IPS DF 6.9 (cell line): ENCODE measurements around the gene MEF2A.

Experiments used
- DNase-seq: peaks from one replicate; pipeline ENCODE4 v3.0.0-alpha.2; 2013; ENCODE audit warnings: low read depth, low spot score
- H3K27ac ChIP-seq: one replicate; pipeline ENCODE4 v1.5.1; 2013; ENCODE audit warnings: low read length, control low read depth
- H3K27me3 ChIP-seq: 2 replicates; pipeline ENCODE4 v1.6.1; 2013; ENCODE audit warnings: mild to moderate bottlenecking, low read length; ENCODE audit not compliant: control insufficient read depth, insufficient read depth
- H3K36me3 ChIP-seq: 2 replicates; pipeline ENCODE4 v1.6.1; 2013; ENCODE audit warnings: low read length; ENCODE audit not compliant: control insufficient read depth, insufficient read depth
- H3K4me1 ChIP-seq: 2 replicates; pipeline ENCODE4 v1.6.1; 2013; ENCODE audit warnings: low read length; ENCODE audit not compliant: control insufficient read depth, insufficient read depth
- H3K4me3 ChIP-seq: 2 replicates; pipeline ENCODE4 v1.5.1; 2013; ENCODE audit warnings: mild to moderate bottlenecking, low read length
- H3K9me3 ChIP-seq: 2 replicates; pipeline ENCODE4 v1.6.1; 2013; ENCODE audit warnings: low read length, inconsistent platforms; ENCODE audit not compliant: control insufficient read depth, insufficient read depth
- WGBS: extraction: QIAGEN DNeasy Blood & Tissue Kit; methylation state at CpG from one replicate; pipeline ENCODE4 v1.1.7; 2013; ENCODE audit warnings: mixed read lengths, missing lambda C conversion rate; ENCODE audit not compliant: insufficient read length, insufficient coverage; 5-methylcytosine and 5-hydroxymethylcytosine counted together

The MEF2A gene

GRCh38 chr15:99605490-99605931 lies 39.7 kb downstream of the MEF2A start:
- H3K9me3 ChIP-seq, result no peaks in the 10 kb centered on the region
- H3K27me3 ChIP-seq, result no peaks in the 10 kb centered on the region
- no peaks in the 10 kb centered on the region for H3K4me1 ChIP-seq
- no peak for DNase-seq
- H3K36me3 ChIP-seq, result no peaks in the 10 kb centered on the region
- no peak overlapping the region for H3K4me3 ChIP-seq
- WGBS, result no CpG with 5 or more reads among the region's 6 CpGs
- no peak overlapping the region for H3K27ac ChIP-seq

GRCh38 chr15:99605990-99606389 lies 40.2 kb downstream of the MEF2A start:
- no peaks in the 10 kb centered on the region for H3K36me3 ChIP-seq
- no CpG with 5 or more reads among the region's 5 CpGs for WGBS
- H3K9me3 ChIP-seq, result no peaks in the 10 kb centered on the region
- no peaks in the 10 kb centered on the region for H3K4me1 ChIP-seq
- DNase-seq, result no peak
- no peak overlapping the region for H3K4me3 ChIP-seq
- H3K27me3 ChIP-seq, result no peaks in the 10 kb centered on the region
- H3K27ac ChIP-seq, result no peak overlapping the region

DNA sequence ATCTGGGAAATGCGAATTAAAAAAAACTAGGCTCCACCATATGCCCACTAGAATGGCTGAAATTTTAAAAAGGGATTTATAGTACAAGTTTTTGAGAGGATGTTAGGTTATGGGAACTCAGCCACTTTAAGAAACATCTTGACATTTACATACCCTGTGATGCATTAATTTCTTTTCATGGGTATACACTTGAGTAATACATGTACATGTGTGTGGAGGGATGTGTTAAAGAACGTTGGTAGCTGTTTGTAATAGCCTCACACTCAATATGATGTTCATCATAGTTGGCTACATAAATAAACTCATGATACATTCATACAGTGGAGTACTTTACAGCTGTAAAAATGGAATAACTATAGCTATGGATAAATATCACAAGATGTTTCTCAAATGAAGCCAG lies 40.9 kb downstream of the MEF2A start:
- H3K27me3 ChIP-seq, result no peaks in the 10 kb centered on the region
- H3K27ac ChIP-seq, result no peak overlapping the region
- no peak for DNase-seq
- WGBS, result no CpG with 5 or more reads among the region's 2 CpGs
- H3K4me1 ChIP-seq, result no peaks in the 10 kb centered on the region
- no peak overlapping the region for H3K4me3 ChIP-seq
- H3K36me3 ChIP-seq, result no peaks in the 10 kb centered on the region
- H3K9me3 ChIP-seq, result no peaks in the 10 kb centered on the region

DNA sequence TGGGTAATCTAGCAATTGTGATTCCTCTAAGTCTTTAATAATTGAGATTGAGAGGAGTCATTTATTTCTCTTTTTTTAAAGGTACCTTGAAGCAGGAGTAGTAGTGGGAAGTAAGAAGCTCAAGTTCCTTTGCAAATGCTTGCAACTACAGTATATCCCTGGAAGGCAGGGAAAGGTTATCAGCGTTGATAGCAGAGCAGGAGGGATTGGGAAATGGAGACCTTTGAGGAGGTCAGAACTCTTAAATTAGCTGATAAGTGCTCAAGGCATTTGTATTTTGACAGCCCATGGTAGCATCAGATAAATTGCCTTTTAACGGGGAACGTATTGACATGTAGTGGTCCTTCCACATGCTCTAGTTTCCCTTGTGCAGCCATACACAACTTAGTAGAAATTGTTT lies 47.7 kb downstream of the MEF2A start:
- Histone ChIP-seq H3K36me3 (no peaks in the 10 kb centered on the region), H3K4me1 (0 out of 2 replicates have a peak, but pooled peaks cover 1% of the 10 kb centered on the region), H3K27me3 (no peaks in the 10 kb centered on the region), H3K4me3 (no peak overlapping the region), H3K9me3 (no peaks in the 10 kb centered on the region), H3K27ac (no peak overlapping the region)
- DNase-seq, result no peak
- WGBS, result no CpG with 5 or more reads among the region's 3 CpGs

- H3K27ac ChIP-seq, result no peak overlapping the region
- no CpG with 5 or more reads among the region's 6 CpGs for WGBS
Observed at GRCh38 chr15:99613887-99614647, 48.3 kb downstream of the MEF2A start.

DNA sequence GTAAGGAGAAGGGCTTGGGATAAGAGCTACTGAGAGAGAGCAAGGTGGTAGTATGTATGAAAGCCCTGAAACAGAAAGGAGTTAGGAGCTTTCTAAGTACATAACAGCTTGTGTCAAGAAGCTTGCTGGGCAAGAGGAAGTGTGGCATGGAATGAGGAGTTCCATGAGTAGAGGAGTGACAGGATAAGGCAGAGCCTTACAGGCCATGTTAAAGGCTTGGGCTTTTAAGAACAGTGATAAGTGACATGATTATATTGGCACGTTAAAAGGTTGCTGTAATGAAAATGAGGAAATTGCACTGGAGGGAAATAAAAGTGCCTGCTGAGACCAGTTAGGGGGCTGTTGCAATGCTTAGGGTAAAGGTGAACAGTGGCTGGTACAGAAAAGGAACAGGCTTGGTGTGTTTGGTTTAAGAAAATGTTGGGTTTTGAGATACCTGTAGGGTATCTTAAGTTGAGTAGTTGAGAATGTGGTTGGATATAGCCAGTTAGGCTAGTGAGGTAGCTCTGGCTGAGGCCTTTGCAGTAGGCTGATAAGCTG lies 49.0 kb downstream of the MEF2A start:
- no peaks in the 10 kb centered on the region for H3K27me3 ChIP-seq
- peaks cover 4% of the 10 kb centered on the region; the same call in 1 of the 2 replicates for H3K4me1 ChIP-seq
- no peaks in the 10 kb centered on the region for H3K9me3 ChIP-seq
- no peak overlapping the region for H3K4me3 ChIP-seq
- H3K36me3 ChIP-seq, result no peaks in the 10 kb centered on the region
- no CpG with 5 or more reads among the region's 1 CpG for WGBS
- no peak overlapping the region for H3K27ac ChIP-seq
- no peak for DNase-seq

More at GRCh38 chr15:99613887-99614647, 48.3 kb downstream of the MEF2A start:
- Histone ChIP-seq H3K4me3 (no peak overlapping the region), H3K27me3 (no peaks in the 10 kb centered on the region), H3K4me1 (peaks cover 3% of the 10 kb centered on the region; the same call in 1 of the 2 replicates), H3K36me3 (no peaks in the 10 kb centered on the region), H3K9me3 (no peaks in the 10 kb centered on the region)
- DNase-seq, result no peak

DNA sequence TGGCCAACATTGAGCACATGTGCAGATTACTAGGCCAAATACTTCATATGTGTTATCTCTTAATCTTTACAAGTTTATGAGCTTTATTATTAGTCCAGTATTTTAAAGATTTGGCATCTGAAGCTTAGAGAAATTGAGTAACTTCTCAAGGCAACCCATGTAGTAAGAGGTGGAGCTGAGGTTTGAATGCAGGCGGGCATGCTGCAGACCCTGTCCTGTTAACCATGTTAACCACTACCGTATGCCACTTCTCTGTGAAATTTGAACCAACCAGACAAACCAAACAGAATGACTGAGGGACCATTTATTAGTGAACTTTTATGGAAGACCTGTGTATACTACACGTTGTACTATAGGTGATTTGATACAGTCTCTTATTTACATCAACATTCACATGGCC lies 49.7 kb downstream of the MEF2A start:
- Histone ChIP-seq H3K36me3 (no peaks in the 10 kb centered on the region), H3K27ac (no peak overlapping the region), H3K4me1 (peaks cover 4% of the 10 kb centered on the region; the same call in 1 of the 2 replicates), H3K4me3 (no peak overlapping the region), H3K9me3 (no peaks in the 10 kb centered on the region), H3K27me3 (no peaks in the 10 kb centered on the region)
- DNase-seq, result no peak
- WGBS, result no CpG with 5 or more reads among the region's 3 CpGs

DNA sequence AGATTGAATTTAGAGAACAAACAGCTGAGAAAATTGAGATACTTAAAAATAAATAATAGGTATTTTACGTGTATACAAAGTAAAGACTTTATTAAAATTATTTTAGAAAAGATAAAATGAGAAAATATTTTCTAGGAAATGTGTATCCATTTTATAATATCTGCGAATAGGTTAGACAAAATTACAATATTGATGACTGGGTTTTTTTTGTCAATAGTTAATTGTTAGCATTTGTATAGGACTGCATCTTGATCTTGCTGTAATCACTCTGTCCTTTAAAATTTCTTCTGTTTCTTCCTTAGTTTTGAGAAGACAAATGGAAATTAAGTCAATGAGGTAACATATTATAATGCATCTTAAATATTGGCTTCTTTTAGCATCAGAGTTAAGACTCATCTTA lies 50.3 kb downstream of the MEF2A start:
- Histone ChIP-seq H3K4me1 (peaks cover 4% of the 10 kb centered on the region; the same call in 1 of the 2 replicates), H3K27me3 (no peaks in the 10 kb centered on the region), H3K9me3 (no peaks in the 10 kb centered on the region), H3K4me3 (no peak overlapping the region), H3K27ac (no peak overlapping the region), H3K36me3 (no peaks in the 10 kb centered on the region)
- DNase-seq, result no peak
- WGBS, result no CpG with 5 or more reads among the region's 2 CpGs

DNA sequence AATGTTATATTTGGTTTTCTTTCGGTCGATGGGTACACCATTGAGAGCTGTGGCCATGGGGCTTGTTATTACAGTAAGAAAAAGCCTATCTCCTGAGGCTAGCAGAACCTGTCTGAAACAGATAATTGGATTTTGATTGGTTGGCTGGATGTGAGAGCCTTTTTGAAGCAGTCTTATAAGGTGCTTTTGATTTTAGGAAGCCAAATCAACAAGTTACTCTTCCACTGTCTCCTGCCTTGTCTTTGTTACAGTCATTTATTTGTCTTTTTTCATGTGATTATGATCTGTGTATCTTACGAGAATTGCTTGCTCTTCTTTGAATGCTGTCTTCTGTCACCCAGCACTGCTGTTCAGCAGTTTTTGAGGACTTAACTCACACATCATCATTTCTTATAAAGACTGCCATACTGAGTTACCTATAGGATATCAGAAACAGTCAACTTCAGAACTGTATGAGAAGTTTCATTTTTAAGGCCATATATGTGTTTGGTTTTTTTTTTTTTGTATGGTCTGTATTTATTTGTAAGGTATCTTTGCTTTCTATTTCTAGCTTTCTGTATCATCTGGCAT lies 51.1 kb downstream of the MEF2A start:
- H3K4me3 ChIP-seq, result no peak overlapping the region
- H3K36me3 ChIP-seq, result no peaks in the 10 kb centered on the region
- no peaks in the 10 kb centered on the region for H3K27me3 ChIP-seq
- H3K27ac ChIP-seq, result no peak overlapping the region
- DNase-seq, result no peak
- peaks cover 4% of the 10 kb centered on the region; the same call in 1 of the 2 replicates for H3K4me1 ChIP-seq
- no peaks in the 10 kb centered on the region for H3K9me3 ChIP-seq
- WGBS, result no CpG with 5 or more reads among the region's 3 CpGs

- no CpG with 5 or more reads among the region's 6 CpGs for WGBS
- H3K27ac ChIP-seq, result no peak overlapping the region
- H3K36me3 ChIP-seq, result no peaks in the 10 kb centered on the region
- H3K4me1 ChIP-seq, result peaks cover 4% of the 10 kb centered on the region; the same call in 1 of the 2 replicates
- H3K4me3 ChIP-seq, result no peak overlapping the region
- H3K9me3 ChIP-seq, result no peaks in the 10 kb centered on the region
- no peak for DNase-seq
- no peaks in the 10 kb centered on the region for H3K27me3 ChIP-seq
Observed at GRCh38 chr15:99618941-99619411, 53.2 kb downstream of the MEF2A start.
